ENCODE data around the gene LIMS3.
"Not testable (repeated sequence)": the region's sequence is repeated elsewhere in the genome, so short reads cannot be mapped to it uniquely, and the experiment has no call there.

- TF ChIP-seq, protein P1, sequence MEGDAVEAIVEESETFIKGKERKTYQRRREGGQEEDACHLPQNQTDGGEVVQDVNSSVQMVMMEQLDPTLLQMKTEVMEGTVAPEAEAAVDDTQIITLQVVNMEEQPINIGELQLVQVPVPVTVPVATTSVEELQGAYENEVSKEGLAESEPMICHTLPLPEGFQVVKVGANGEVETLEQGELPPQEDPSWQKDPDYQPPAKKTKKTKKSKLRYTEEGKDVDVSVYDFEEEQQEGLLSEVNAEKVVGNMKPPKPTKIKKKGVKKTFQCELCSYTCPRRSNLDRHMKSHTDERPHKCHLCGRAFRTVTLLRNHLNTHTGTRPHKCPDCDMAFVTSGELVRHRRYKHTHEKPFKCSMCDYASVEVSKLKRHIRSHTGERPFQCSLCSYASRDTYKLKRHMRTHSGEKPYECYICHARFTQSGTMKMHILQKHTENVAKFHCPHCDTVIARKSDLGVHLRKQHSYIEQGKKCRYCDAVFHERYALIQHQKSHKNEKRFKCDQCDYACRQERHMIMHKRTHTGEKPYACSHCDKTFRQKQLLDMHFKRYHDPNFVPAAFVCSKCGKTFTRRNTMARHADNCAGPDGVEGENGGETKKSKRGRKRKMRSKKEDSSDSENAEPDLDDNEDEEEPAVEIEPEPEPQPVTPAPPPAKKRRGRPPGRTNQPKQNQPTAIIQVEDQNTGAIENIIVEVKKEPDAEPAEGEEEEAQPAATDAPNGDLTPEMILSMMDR (IDR thresholded peaks at IDR 0.05; ENCODE audit: borderline replicate concordance, extremely low read depth, low read length, poor library complexity, severe bottlenecking), result not testable (repeated sequence)
- TF ChIP-seq EZH2 (IDR thresholded peaks at IDR 0.05; ENCODE audit: borderline replicate concordance, low read depth, low read length, severe bottlenecking), result not testable (repeated sequence)
These were observed 23.3 kb downstream of the LIMS3 start for GRCh38 chr2:109921543-109922384.

Measured in DND-41 (cell line).